CD14-positive monocyte (primary cell): ENCODE data around the gene LARP1. TPM values are rescaled to one million over a fixed set of nuclear protein-coding genes. Genes with fewer than 3 reads are reported as not detected.

Experiments
- DNase-seq, 3 donors: peaks; one replicate each; pipeline ENCODE4 v3.0.0-alpha.2; 2011 to 2022
- H2AFZ ChIP-seq: 2 replicates; pipeline ENCODE4 v1.6.0; 2012; ENCODE audit warnings: mild to moderate bottlenecking, low read depth, low read length, inconsistent platforms; ENCODE audit not compliant: insufficient read depth, poor library complexity, severe bottlenecking
- H3K27ac ChIP-seq, 2 donors: 1 replicate in 1 of 2; 2 replicates in 1 of 2; pipeline ENCODE4 v1.5.1; 2012 to 2013; ENCODE audit warnings: low read length in 2 of 2, control low read depth in 1 of 2, inconsistent platforms in 1 of 2, low read depth in 1 of 2, mild to moderate bottlenecking in 1 of 2
- H3K27me3 ChIP-seq, 2 donors: one replicate each; pipeline versions ENCODE4 v1.6.0 to v1.6.1; 2011 to 2013; ENCODE audit warnings: low read length in 2 of 2; ENCODE audit not compliant: control insufficient read depth in 2 of 2, insufficient read depth in 2 of 2
- H3K36me3 ChIP-seq, 2 donors: replicated peaks in 1 of 2; 1 replicate in 1 of 2; 2 replicates in 1 of 2; pipeline versions ENCODE4 v1.5.1 to v1.6.1; 2012 to 2013; ENCODE audit warnings: low read length in 2 of 2, control low read depth in 1 of 2, inconsistent platforms in 1 of 2, mild to moderate bottlenecking in 1 of 2; ENCODE audit not compliant: insufficient read depth in 2 of 2, control insufficient read depth in 1 of 2
- H3K4me1 ChIP-seq, 2 donors: 1 replicate in 1 of 2; 2 replicates in 1 of 2; pipeline versions ENCODE4 v1.5.1 to v1.6.1; 2012 to 2013; ENCODE audit warnings: low read length in 2 of 2, control low read depth in 1 of 2, inconsistent platforms in 1 of 2, mild to moderate bottlenecking in 1 of 2, moderate library complexity in 1 of 2; ENCODE audit not compliant: insufficient read depth in 2 of 2, control insufficient read depth in 1 of 2
- H3K4me2 ChIP-seq: replicated peaks from 2 replicates; pipeline ENCODE3; 2012; ENCODE audit warnings: low read length, moderate library complexity, mild to moderate bottlenecking; ENCODE audit not compliant: poor library complexity, severe bottlenecking; ENCODE audit errors: extremely low read depth
- H3K4me3 ChIP-seq, 3 experiments: fragments of 200-600 bp in 1 of 3; sonication (generic) in 1 of 3; replicated peaks in 1 of 3; 1 replicate in 2 of 3; 2 replicates in 1 of 3; pipeline ENCODE4 v1.5.1; 2011 to 2013; ENCODE audit warnings: low read length in 3 of 3, mild to moderate bottlenecking in 3 of 3, control low read depth in 2 of 3, low read depth in 2 of 3, inconsistent platforms in 1 of 3, moderate library complexity in 1 of 3
- H3K79me2 ChIP-seq: 2 replicates; pipeline ENCODE4 v1.6.0; 2012; ENCODE audit warnings: mild to moderate bottlenecking, control low read depth, inconsistent platforms, low read length, moderate library complexity; ENCODE audit not compliant: insufficient read depth
- H3K9ac ChIP-seq: 2 replicates; pipeline ENCODE4 v1.6.0; 2017; ENCODE audit warnings: low read length, mild to moderate bottlenecking; ENCODE audit not compliant: insufficient read depth, poor library complexity, severe bottlenecking
- H3K9me3 ChIP-seq, 2 donors: replicated peaks in 1 of 2; 1 replicate in 1 of 2; 2 replicates in 1 of 2; pipeline versions ENCODE4 v1.5.1 to v1.6.1; 2012 to 2013; ENCODE audit warnings: low read length in 2 of 2, control low read depth in 1 of 2; ENCODE audit not compliant: control insufficient read depth in 1 of 2, insufficient read depth in 1 of 2
- H4K20me1 ChIP-seq: 2 replicates; pipeline ENCODE4 v1.6.0; 2012; ENCODE audit warnings: mild to moderate bottlenecking, low read length, control low read depth, moderate library complexity; ENCODE audit not compliant: insufficient read depth
- H3K27ac Mint-ChIP-seq, 7 donors: one replicate each; pipeline ENCODE4 v1.8.0; 2020; ENCODE audit warnings: mild to moderate bottlenecking in 7 of 7, mixed read lengths in 7 of 7, moderate library complexity in 6 of 7, inconsistent platforms in 2 of 7
- H3K27me3 Mint-ChIP-seq, 3 donors: one replicate each; pipeline ENCODE4 v1.8.0; 2021 to 2022; ENCODE audit warnings: low read depth in 3 of 3, mild to moderate bottlenecking in 3 of 3, mixed read lengths in 3 of 3, moderate library complexity in 3 of 3, inconsistent platforms in 1 of 3
- H3K36me3 Mint-ChIP-seq, 2 donors: one replicate each; pipeline ENCODE4 v1.8.0; 2020; ENCODE audit warnings: mixed read lengths in 2 of 2, inconsistent platforms in 1 of 2, mild to moderate bottlenecking in 1 of 2
- H3K4me1 Mint-ChIP-seq: one replicate; pipeline ENCODE4 v1.8.0; 2020; ENCODE audit warnings: mild to moderate bottlenecking, mixed read lengths
- H3K4me3 Mint-ChIP-seq, 2 donors: one replicate each; pipeline ENCODE4 v1.8.0; 2020; ENCODE audit warnings: mild to moderate bottlenecking in 2 of 2, mixed read lengths in 2 of 2, moderate library complexity in 1 of 2
- H3K9me3 Mint-ChIP-seq, 7 donors: one replicate each; pipeline ENCODE4 v1.8.0; 2020 to 2022; ENCODE audit warnings: mixed read lengths in 7 of 7, mild to moderate bottlenecking in 6 of 7, moderate library complexity in 6 of 7, inconsistent platforms in 2 of 7
- CTCF ChIP-seq: fragments of 200-600 bp; IDR thresholded peaks from one replicate; pipeline ENCODE4 v1.8.0; 2022; ENCODE audit warnings: antibody characterized with exemption, mild to moderate bottlenecking
- WGBS: methylation state at CpG from one replicate; pipeline ENCODE4 v1.1.5; 2013; ENCODE audit warnings: missing lambda C conversion rate; ENCODE audit not compliant: insufficient coverage; 5-methylcytosine and 5-hydroxymethylcytosine counted together
- intact Hi-C, 2 donors: fragments of 100-400 bp; cut with micrococcal nuclease; formaldehyde crosslinking; loops; one replicate each; pipeline versions ENCODE4 v1.15.0 to v1.15.1; 2023
- polyA plus RNA-seq, 3 donors: library from polyadenylated mRNA; depleted of rRNA in 1 of 3; unstranded in 2 of 3; stranded (reverse) in 1 of 3; fragments of 300-500 nt in 2 of 3; fragments of >200 nt in 1 of 3; fragmentation: Illumina TruSeq in 2 of 3; gene quantifications; 1 replicate in 2 of 3; 2 replicates in 1 of 3; pipeline ENCODE4 v1.2.3, GENCODE V29; 2012 to 2021

The LARP1 gene
- polyA plus RNA-seq, 3 donors: 4.7 to 55.0 (median 5.8) TPM

DNA sequence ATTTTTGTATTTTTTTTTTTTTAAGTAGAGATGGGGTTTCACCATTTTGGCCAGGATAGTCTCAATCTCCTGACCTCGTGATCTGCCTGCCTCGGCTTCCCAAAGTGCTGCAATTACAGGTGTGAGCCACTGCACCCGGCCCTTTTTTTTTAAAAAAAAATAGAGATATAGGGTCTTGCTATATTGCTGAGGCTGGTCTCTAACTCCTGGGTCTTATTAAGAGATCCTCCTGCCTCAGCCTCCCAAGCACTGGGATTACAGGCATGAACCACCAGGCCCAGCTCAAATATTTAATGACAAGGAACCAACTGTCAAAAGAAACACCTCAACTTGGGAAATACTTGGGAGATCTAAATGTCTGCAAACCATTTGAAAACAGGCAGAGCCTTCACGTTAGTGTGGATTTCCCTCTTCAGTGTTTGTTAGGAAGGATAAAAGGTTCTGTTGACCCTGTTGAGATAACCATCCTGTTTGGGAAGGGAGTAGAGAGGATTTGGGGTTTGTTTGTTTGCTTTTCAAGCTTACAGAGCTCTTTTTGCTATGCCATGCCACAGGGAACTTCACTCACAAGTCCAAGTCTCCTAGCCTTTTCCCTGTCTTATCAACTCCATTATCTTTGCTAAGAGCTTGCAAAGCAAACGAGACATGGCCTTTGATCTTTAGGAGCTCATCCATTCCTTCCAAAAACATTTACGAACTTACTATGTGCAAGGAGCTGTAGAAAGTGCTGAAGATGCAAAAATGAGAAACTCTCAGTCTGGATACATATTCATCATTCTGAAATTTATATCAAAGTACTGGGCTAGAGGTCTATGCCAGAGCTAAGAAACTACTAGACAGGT lies 87.7 kb downstream of the LARP1 start:
- Mint-ChIP-seq H3K9me3 (no peaks in the 10 kb centered on the region), H3K4me1 (no peaks in the 10 kb centered on the region), H3K4me3 (no peak overlapping the region), H3K27me3 (peaks cover 0 to 2% (median 0%) of the 10 kb centered on the region in 3 donors), H3K36me3 (no peaks in the 10 kb centered on the region), H3K27ac (no peak overlapping the region)
- no peak overlapping the region for H3K27ac ChIP-seq
- H3K27me3 ChIP-seq: no peaks in the 10 kb centered on the region
- no peaks in the 10 kb centered on the region for H3K4me1 ChIP-seq
- intact Hi-C loops: no loop called here
- WGBS: 88% methylated on average over 3 of the region's 6 CpGs
- no peak overlapping the region for H3K4me2 ChIP-seq
- no peaks in the 10 kb centered on the region for H3K9me3 ChIP-seq
- H3K79me2 ChIP-seq: no peaks in the 10 kb centered on the region
- H3K9ac ChIP-seq: no peak overlapping the region
- H2AFZ ChIP-seq: no peak overlapping the region
- no peak for DNase-seq
- no peaks in the 10 kb centered on the region for H4K20me1 ChIP-seq
- no peak for TF ChIP-seq CTCF
- H3K4me3 ChIP-seq: no peak overlapping the region
- no peaks in the 10 kb centered on the region for H3K36me3 ChIP-seq

DNA sequence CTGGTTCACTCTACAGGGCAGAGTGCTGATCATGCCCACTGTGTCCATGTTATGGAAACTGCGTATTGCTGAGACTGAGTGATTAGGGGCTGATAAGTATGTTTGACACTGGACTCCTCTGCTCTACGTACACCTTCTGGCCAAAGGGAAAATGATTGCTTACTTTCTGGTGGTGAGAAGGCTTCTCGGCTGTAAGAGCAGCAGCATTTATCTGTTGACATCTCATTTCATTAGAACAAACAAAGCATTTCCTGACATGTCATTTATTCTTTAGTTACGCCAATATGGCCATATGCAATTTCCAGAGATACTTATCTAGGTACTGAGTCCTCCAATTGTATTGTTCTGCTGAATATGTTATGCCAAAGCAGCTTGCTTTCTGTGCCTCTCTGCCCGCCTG lies 89.6 kb downstream of the LARP1 start:
- 90% methylated on average over 4 of the region's 5 CpGs for WGBS
- Mint-ChIP-seq H3K36me3 (no peaks in the 10 kb centered on the region), H3K4me1 (peaks cover 4% of the 10 kb centered on the region), H3K27ac (no peak overlapping the region), H3K27me3 (no peaks in the 10 kb centered on the region), H3K9me3 (no peaks in the 10 kb centered on the region), H3K4me3 (no peak overlapping the region)
- H3K27ac ChIP-seq: no peak overlapping the region
- no peaks in the 10 kb centered on the region for H4K20me1 ChIP-seq
- no peaks in the 10 kb centered on the region for H3K36me3 ChIP-seq
- H3K27me3 ChIP-seq: no peaks in the 10 kb centered on the region
- H2AFZ ChIP-seq: no peak overlapping the region
- no peak for DNase-seq
- TF ChIP-seq CTCF: no peak
- peaks cover 3 to 4% of the 10 kb centered on the region in 2 donors for H3K4me1 ChIP-seq
- H3K4me3 ChIP-seq: no peak overlapping the region
- H3K79me2 ChIP-seq: no peaks in the 10 kb centered on the region
- H3K9ac ChIP-seq: no peak overlapping the region
- no peak overlapping the region for H3K4me2 ChIP-seq
- no peaks in the 10 kb centered on the region for H3K9me3 ChIP-seq
- intact Hi-C loops: no loop called here
